NCI-H1930 (cell line): Measurements from ENCODE around the gene FBP2.

Source experiments
- DNase-seq, 2 experiments: peaks; one replicate each; lab custom pipeline; 2025; lab: John Stamatoyannopoulos, UW

Gene FBP2

GRCh38 chr9:94593459-94594345 is at the start of gene FBP2:
FBP2 (minus strand) TSS chr9:94593824; CDS start chr9:94593726, 98 bp downstream.
- DNase-seq: no peak

DNA sequence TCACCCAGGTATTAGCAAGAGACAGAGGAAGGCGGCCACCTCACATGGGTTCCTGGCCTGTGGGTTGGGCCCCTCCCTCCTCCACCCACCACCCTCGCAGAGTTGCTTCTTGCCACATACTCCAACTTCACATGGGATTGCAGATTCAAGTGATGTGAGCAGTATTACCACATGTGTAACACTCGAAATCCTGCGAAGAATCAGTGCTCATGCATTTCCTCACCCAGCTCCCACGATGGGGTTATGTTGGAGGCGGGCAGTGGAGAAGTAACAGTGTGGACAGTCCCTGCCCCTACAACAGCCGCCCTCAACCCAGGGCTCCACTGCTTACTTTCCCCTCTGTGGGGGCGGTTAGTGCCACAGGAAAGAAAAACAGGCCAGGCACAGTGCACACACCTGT is 49.6 kb upstream of the FBP2 start:
- no peak for DNase-seq

- no peak for DNase-seq
Measured at GRCh38 chr9:94642501-94642900, 48.9 kb upstream of the FBP2 start.

GRCh38 chr9:94639999-94640376 is 46.4 kb upstream of the FBP2 start:
- no peak for DNase-seq

GRCh38 chr9:94639061-94639998 is 45.7 kb upstream of the FBP2 start, which contains the start of gene FBP1:
FBP1 (minus strand) TSS chr9:94639518; CDS start chr9:94639310, 208 bp downstream.
- no peak for DNase-seq

DNA sequence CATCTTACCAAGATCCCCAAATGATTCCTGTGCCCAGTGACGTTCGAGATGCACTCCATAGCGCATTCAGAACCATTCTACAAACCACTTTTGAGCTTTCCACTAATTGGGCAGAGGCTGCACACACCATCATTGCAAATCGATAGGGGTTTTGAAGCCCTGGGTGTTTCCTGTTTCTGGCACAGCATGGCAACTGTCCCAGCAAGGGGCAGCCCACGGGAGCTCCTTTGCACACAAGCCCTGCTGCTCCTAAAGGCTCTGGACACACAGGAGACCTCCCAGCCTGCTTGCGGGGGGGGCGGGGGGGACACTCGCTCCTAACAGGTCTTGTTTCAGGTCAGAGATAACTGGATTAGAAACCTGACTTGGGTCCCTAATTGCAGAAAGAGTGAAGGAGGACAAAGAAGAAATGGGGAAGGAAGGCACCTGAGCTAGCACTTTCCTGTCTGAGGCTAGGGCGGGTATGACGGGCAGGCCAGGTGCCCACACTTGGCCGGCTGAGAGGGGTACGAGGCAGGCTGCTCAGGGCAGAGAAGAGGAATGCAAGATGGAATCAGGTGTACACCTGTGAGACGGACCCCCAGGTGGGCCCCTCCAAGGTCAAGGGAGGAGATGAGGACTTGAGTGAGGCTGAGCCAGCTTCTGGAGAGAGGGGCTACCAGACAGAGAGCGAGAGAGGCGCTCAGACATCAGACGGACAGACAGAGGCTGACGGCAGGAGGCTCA is 44.9 kb upstream of the FBP2 start:
- no peak for DNase-seq

GRCh38 chr9:94632737-94633136 is 39.1 kb upstream of the FBP2 start:
- DNase-seq: no peak

DNA sequence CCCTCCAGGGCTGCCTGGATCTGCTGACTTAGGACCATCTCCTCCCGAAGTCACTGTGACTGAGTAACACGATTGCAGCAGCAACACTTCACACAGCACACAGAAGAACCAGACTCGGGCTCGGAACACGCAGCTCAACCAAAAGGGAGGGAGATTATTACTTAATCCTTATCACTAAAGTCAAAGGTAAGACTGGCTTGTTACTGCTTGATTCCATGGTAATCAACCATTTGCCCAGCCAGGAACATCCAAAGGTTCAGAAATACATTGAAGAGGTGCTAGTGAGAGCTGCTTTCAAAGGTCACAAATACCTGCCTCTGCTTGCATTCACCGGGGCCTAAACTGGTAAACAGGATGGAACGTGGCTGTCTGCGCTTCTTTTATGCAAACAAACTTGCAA is 38.0 kb upstream of the FBP2 start:
- no peak for DNase-seq

DNA sequence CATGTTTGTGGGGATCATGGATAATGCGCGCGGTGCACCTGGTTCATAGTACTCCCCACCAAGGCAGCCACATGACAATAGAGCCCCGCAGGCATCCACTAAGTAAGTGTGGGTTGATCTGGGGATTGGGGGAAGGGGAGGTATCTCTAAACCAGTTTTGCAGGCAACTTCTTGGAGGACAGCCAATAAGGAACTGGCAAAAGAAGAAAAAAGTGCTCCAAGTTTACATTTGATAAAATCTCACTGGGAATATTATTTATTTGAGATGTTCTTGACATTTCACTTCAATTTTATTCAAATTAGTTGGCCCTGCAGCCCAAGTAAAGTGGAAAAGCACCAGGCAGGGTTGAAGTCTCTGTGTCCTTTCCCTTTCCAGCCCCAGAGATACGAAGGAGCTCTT is 37.2 kb upstream of the FBP2 start:
- no peak for DNase-seq

DNA sequence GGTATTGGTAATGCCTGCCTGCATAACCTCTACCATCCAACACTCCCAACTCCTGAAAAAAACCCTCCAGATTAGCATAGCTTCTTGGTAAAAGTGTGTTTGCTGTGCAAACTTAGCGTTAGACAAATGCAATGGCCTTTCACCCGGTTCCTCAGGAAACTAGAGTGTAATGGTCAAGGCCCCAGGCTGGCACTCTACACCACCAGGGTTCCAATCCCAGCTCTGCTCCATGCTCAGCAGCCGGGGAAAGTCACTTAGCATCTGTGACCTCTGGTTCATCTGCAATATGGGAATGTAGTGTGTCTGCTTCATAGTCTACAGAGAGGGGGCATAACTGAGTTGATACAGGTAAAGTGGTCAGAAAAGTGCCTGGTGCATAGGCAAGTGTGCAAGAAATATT is 36.7 kb upstream of the FBP2 start:
- no peak for DNase-seq

DNA sequence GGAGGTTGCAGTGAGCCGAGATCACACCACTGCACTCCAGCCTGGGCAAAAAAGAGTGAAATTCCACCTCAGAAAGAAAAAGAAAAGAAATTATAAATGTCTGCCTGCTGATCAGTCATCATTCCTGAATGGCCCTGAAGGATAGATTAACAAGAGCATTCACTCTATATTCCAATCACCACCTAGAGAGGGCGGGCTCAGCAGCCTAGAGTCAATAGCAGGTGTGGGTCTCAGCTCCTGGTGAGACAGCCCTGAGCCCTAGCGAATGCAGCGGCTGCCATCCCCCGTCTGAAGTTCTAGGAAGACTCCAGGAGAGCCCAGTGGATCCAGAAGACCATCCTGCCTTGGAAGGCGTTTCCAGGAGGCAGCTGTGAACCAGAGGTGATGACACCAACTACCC is 33.7 kb upstream of the FBP2 start:
- no peak for DNase-seq

DNA sequence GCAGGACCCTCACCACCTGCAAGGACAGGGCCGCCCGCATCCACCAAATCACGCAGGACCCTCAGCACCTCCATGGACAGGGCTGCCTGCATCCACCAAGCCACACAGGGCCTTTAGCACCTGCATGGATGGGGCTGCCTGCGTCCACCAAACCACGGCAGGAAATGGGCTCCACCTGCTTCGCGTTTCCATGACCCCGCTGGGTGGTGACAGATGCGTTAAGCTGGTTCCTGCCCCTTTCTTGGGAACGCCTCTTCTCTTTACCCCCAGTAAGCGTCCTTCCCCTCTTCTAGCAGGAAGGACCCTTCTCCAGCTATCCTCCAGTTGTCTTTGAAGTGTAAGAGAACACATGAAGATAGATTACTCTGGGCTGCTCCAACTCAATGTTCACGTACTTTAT is 32.2 kb upstream of the FBP2 start:
- DNase-seq: no peak

DNA sequence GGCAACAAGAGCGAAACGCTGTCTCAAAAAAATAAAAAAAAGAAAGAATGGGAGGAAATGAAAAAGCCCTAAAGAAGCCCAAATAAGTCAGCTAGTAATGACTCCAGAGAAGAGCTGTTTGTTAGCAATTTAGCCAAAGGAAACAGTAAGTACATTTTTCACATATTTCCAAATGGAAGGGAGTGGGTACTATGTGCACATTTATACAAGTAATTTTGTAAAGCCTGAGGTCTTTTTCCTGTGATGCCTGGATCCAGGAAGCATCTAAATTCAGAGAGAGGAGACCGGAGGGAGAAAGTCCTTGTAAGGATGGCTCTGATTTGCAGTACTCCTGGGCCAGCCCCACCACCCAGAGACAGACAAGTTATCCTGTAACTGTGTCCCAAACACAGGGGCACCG is 31.0 kb upstream of the FBP2 start:
- DNase-seq: no peak

DNA sequence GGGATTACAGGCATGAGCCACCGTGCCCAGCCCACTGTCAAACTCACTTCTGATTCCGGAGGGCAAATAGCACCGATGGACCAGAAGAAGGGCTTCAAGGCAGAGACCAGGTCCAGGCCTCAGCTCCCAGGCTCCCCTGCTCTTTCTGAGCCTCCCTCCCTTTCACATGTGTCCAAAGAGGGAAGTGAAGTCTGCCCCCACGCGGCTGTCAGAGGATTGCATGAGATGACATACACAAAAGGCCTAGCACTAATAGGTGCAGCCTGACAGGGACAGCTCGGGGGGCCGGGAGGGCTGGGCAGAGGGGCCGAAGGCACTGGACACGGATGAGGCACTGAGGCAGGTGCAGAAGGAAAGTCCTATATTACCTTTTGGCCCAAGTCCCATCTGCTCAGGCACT is 29.6 kb upstream of the FBP2 start:
- DNase-seq: peak in 1 of 2 experiments; percentile 7

DNA sequence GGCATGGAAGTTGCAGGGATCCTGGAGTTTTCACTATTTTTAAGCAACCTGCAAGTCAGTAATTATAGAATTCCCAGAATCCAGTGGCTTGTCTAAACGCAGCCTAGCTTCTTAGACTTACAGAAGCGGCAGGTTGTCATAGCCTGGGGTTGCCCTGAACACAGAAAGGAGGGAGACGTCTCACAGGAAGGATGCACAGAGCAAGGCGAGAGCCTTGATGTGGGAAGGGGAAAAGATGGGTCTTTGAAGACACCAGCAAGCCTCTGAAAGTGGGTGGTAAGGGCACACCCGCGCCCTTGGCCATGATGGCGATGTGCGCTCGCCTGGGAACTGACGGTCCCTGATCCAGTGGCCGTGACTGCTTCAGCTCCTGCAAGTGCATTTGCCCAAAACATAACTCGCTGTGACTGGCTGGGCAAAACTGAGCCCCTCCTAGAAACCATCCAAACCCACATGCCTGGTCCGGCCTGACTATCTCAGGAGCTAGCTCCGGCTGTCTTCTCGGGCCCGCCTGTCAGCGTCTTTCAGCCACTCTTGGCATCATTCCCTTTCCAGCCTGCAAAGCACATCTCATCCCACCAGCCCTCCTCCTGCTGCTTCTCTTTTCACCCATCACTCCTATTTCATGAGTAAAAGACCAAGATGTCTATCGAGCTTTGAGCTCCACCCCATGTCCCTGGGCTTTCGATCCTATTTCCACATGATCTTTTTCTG is 28.6 kb upstream of the FBP2 start:
- DNase-seq: no peak

DNA sequence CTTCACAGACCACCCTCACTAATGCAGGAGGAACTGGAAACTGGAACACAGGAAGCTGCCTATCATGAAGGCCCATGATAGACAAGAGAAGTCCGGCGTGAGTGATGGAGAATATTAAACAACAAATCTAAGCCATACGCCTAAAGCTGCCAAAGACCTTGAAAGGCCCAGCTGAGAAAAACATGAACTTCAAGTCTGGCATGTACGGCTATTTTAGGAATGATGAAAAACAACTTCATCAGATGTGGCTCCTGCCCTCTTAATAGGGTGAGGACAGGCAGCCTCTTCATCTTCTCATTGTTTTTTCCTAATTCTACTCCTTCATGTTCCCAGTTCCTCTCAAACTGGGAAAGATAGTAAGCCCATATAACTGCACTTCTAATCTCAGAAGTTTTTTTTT is 25.4 kb upstream of the FBP2 start:
- no peak for DNase-seq

GRCh38 chr9:94613003-94613402 is 19.4 kb upstream of the FBP2 start:
- DNase-seq: no peak

DNA sequence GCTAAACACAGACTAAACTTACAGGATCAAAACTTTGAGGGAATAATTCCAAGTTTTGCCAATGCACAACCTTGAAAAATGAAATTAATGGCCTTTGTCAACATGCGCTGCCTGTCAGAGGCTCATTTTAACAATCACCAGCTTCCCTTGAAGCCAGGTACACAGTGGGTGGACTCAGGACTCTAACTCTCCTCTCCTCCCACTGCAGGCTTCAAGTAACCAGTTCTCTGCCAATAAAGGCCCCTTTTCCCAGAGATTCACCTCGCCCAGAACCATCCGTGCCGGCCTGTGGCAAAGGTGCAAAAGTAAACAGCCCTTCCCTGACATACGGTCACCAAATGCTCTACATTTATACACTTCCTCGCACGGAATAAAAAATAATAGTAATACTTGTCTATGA is 18.4 kb upstream of the FBP2 start:
- no peak for DNase-seq

DNA sequence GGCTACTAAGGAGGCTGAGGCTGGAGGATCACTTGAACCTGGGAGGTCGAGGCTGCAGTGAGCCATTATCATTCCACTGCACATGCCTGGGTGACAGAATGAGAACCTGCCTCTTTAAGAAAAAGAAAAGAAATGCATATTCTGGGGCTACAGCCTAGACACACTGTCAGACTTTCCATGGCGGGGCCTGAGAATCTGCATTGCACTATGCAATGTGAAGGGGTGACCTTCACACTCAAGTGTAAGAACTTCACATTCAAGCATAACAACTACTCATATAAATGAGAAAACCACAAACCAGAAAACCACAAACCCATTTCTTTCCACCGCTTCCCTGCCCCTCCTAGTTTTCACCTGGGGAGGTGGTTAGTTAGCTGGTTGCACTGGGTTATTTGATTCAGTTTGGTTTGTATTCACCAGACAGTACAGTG is 18.0 kb upstream of the FBP2 start:
- no peak for DNase-seq

- DNase-seq: no peak
Measured at GRCh38 chr9:94610181-94610606, 16.6 kb upstream of the FBP2 start.

DNA sequence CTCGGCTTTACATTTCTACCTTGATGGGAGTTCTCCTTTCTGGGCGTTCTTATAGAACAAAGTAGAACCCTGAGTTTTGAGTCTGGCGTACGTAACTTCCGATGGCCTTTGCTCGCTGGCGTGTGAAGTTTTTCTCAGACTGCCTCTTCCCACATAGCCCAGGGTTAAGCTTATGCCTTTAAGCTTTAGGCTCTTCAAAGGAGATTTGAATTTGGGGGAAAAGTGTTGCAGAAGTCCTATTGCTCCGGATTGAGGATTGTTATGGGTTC is 13.7 kb upstream of the FBP2 start:
- no peak for DNase-seq
